DMS153 (cell line): ENCODE data around the gene AIRE.
"Not testable (repeated sequence)": the region's sequence is repeated elsewhere in the genome, so short reads cannot be mapped to it uniquely, and the experiment has no call there.

ENCODE experiments used
- DNase-seq: peaks from one replicate; lab custom pipeline; 2025; lab: John Stamatoyannopoulos, UW

AIRE gene

DNA sequence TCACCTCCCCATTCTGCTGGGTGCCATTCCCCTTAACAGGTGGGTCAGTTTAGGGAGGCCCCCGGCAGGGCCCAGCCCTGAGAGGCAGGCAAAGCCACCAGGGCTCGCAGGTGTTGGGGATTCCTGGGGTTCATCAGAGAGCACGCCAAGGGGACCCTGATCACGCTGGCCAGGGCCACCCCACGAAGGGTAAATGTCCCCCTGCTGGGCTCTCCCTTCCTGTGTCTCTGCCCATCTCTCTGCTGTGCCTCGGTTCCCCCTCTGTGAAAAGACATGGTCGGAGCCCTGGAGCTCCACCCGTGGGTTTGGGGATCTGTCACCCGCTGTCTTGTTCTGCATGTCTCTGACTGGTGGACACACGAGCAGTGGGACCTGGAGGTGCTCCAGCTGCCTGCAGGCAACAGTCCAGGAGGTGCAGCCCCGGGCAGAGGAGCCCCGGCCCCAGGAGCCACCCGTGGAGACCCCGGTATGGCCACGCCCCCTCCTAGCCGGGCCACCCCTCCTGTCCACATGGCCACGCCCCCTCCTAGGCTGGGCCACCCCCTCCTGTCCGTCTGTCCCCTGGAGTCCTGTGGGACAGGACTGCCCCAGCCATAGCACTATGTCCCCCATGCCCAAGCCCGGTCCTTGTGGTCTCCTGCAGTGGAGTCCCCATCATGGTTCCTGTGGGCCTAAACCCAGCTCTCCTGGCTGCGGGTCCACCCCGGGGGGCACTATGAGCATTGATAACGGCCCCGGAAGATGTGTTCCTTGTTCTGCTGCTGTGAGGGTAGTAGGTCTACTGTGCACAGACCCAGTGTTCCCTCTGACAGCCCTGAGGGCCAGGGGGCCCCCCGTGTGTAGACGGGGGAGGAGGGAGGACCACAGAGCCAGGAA is 6.5 kb downstream of the AIRE start:
- no peak for DNase-seq

DNA sequence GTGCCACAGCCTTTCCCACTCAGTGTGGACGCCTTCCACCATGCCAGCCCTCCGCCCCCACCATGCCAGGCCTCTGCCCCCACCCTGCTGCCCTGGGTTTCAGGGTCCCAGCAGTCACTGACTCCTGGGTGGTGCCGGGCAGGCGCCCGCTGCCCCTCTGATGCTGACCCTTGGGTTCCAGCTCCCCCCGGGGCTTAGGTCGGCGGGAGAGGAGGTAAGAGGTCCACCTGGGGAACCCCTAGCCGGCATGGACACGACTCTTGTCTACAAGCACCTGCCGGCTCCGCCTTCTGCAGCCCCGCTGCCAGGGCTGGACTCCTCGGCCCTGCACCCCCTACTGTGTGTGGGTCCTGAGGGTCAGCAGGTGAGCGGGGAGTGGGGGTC is 7.1 kb downstream of the AIRE start:
- no peak for DNase-seq

DNA sequence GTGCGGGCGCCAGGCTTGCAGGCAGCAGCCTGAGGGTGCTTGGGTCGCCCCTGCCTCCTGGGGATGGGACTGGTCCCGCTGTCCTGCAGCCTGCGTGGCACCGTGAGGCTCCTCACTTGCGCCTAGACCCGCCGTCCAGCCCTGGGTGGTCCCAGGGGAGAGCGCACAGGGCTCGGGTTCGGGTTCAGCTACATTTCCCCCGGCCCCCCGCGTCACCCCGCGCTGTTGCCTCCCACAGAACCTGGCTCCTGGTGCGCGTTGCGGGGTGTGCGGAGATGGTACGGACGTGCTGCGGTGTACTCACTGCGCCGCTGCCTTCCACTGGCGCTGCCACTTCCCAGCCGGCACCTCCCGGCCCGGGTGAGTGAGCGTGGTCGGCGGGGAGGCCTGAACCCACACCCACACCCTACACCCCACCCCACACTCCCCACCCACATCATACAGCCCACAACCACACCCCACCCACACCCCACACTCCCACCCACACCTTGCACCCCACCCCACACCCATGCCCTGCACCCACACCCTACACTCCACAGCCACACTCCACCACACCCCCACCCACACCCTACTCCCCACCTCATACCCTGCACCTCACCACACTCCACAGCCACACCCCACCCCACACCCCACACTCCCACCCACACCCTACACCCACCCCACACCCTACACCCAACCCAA is 8.0 kb downstream of the AIRE start:
- no peak for DNase-seq

DNA sequence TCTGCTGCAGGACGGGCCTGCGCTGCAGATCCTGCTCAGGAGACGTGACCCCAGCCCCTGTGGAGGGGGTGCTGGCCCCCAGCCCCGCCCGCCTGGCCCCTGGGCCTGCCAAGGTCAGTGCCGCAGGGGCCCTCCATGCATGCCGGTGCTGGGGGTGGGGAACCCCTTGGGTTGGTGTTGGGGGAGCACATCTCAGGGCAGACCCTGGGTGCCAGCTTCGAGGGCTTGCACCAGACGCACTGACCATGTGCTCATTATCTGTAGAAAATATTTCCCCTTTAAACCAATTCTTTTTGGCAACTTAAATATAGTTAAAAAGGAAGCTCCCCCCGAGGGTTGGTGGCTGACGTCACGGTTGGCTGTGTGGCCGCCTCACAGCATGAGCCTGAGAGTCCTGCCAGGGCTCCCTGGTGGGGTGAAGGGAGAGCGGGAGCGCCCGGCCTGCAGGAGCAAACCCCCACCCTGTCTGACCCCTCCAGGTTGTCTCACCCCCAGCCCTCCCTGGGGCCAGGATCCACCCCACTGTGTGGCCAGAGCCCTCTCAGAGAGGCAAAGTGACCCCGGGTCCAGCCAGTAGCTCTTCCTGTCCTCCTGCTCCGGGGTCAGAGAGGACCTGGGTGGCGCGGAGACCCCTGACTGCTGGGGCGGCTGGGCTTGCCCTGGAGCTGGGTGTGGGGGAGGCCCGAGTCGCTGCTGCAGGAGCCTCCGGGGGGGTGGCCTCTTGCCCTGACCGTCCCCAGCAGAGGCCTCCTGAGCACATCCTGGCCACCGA is 8.9 kb downstream of the AIRE start:
- no peak for DNase-seq

DNA sequence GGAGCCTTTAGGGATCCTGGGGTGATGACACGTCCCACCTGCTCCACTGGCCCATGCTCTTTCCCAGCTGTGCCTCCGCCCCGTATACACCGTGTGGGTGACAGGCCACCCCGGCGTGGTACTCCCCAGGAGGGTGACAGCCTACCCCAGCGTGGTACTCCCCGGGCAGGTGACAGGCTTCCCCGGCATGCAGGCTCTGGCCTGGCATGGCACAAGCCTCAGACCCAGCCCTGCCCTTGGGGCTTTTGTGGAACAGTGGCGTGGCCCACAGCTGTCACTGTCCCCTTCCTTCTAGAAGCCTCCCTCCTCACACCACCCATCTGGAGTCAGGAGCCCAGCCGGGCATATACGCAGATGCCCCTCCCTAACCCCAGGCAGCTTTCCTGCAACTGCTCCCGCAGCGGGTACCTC is 9.5 kb downstream of the AIRE start:
- DNase-seq = no peak

DNA sequence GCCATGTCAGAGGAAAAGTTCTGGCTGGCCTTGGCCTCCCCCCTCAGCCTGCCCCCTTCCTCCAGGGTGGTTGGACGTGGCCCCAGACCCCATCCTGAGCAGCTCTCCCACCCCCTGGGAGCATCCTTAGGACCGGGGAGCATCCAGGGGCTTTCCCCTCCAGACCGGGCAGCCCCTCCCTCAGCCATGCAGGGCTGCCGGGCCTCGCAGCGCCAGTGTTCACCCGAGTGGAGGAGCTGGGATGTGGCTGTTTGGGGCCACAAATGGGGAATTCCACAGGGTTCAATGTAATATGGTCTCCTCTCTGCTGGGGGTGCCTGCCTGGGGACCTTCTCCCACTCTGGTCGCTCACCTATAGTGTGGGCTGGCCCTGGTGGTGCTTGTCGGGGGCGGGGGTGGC is 10.0 kb downstream of the AIRE start:
- DNase-seq = no peak

DNA sequence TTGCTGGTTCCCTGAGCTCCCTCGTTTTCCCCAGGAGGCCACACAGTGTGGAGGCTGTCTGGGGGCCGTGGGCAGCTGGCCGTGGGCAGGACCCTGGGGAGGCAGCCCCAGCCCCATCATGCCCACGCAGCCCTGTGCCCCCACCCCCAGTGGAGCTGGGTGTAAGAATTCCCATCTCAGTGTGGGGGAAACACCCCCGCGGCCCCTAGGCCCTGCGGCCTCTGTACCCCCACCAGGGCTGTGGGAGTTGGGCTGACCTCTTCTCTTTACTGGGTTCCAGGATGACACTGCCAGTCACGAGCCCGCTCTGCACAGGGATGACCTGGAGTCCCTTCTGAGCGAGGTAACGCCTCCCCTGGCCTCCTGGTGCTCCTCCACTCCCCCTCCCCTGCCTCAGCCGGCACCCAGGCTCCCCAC is 10.4 kb downstream of the AIRE start:
- no peak for DNase-seq

DNA sequence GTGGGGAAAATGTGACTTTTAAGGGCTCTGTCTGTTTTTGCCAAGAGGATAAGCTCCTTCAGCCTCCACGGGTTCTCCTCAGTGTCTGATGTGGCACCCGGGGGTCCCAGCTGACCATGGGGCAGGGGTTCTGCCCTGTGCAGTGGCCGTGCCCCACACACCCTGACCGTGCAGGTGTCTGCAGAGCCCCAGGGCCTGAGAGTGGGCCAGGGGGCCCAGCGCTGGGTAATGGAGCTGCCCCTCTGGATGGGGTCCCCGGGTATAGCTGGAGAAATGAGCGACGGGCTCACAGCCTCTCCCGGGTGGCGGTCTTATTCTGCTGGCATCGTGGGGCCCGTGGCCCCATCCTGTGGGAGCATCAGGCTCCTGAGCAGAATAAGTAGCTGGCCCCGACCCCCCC is 11.2 kb downstream of the AIRE start:
- DNase-seq = no peak

DNA sequence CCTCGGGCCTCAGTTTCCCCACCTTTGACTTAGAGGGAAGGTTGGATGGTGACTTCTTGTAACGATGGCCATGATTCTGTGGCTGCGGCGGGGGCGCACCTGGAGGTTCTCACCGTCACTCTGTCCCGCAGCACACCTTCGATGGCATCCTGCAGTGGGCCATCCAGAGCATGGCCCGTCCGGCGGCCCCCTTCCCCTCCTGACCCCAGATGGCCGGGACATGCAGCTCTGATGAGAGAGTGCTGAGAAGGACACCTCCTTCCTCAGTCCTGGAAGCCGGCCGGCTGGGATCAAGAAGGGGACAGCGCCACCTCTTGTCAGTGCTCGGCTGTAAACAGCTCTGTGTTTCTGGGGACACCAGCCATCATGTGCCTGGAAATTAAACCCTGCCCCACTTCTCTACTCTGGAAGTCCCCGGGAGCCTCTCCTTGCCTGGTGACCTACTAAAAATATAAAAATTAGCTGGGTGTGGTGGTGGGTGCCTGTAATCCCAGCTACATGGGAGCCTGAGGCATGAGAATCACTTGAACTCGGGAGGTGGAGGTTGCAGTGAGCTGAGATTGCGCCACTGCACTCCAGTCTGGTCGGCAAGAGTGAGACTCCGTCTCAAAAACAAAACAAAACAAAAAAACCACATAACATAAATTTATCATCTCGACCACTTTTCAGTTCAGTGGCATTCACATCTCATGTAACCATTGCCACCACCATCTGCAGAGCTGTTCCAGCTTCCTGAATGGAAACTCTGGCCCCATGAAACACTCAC is 12.0 kb downstream of the AIRE start:
- peak; percentile 69 for DNase-seq

DNA sequence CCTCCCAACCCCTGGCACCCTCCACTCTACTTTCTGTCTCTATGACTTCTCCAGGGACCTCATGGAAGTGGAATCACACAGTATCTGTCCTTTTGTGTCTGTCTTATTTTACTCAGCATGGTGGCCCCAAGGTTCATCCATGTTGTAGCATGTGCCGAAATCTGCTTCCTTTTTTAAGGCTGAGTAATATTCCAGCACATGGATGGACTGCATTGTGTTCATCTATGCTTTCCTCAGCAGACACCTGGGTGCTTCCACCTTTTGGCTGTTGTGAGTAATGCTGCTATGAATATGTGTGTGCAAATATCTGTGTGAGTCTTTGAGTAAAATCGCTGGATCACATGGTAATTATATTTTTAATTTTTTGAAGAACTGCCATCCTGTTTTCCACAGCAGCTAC is 12.6 kb downstream of the AIRE start:
- no peak for DNase-seq

DNA sequence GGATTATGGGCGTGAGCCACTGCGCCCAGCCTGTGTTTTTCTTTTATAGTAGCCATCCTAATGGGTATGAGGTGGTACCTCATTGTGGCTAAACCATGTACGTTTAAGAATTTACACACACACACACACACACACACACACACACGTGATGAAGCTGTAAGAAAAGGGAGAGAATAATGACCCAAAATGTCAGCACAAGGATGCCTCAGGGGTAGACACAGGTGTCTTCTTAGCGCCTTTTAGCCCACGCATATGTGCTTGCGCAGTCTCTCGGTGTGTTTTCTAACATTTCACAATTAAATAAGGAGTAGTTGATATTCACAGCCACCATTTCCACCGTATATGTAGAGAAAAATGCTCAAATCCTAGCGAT is 13.4 kb downstream of the AIRE start:
- DNase-seq = no peak

DNA sequence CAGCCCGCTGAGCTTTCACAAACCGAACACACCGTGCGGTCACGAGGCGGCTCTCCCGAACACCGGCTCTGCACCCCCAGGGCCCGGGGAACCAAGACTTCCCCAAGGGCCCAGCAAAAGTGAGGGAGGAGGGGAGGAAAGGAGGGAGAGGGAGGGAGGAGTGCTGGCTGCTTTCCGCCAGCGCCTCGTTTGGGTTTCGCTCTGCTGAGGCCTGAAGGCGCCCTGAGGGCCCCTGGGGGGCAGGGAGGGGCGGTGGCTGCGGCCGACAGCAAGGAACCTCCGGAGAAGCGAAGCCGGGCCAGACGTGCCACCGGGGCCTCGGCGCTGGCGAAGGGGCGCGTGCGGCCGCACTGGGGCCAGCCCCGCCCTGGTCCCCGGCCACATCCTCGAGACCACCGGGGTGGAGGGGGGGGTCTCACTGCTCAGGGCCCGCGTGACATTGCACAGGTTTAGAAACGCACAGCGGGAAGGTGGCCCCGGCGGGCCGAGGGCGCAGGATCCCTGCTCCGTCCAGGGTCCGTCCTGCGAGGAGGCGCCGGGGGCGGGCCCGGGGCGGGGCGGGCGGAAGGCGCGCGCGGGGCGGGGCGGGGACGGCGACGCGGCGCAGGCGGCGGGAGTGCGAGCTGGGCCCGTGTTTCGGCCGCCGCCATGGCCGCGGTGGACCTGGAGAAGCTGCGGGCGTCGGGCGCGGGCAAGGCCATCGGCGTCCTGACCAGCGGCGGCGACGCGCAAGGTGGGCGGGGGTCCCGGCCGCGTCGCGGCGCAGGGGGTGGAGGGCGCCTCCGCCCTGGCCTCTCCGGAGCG is 14.0 kb downstream of the AIRE start, which contains the start of gene PFKL:
TSS of gene PFKL (plus strand) at position 596 of the 804 bp plus-strand sequence. CDS start at position 649, 53 bp downstream.
- no peak for DNase-seq

DNA sequence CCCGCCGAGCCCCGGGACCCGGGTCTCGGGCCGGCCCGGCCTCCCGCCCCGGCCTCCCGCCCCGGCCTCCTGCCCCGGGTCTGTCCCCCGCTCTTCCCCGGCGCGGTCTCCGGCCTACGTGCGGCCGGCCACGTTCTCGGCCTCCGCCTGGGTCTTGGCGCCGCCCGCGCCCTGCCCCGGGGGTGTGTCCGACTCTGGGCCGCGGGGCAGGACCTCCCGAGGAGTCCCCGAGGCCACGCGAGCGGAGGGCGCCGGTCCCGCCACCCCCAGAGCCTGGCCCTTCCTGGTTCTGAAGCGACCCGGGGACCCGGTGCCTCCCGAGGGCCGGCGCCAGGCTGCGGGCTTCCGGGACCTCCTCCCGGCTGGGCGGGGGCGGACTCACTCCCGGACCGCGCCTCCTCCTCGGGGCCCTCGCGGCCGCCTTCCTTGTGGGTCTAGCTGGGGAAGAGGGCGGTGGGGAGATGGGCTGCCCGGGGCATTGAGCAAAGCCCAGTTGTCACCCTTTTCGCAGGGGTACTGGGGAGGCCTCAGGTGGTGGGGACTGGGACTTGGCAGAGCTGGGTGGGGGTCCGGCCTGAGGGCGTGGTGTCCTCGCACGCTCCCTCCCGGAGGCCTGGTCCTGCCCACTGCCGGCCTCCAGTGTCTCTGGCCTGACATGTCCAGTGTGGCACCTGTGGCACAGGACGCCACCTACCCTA is 14.7 kb downstream of the AIRE start:
- DNase-seq = no peak

DNA sequence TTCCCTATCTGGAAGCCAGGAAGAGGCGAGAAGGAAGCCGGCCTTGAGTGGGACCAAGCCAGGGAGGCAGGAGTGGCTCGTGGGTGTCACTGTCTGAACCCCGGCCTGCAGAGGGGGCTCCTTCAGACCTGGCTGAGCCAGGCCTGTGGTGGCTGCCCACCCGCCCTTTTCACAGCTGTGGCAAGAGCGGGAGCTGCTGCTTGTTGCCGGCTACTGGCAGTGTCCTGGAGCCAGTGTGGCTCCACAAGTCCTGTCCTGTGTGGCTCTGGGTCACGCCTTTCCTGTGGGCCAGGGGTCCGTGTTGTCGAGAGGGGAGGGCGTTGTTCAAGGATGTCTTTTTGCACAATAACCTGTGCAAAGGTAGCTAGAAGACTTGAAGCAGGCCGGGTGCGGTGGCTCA is 15.5 kb downstream of the AIRE start:
- DNase-seq = no peak

DNA sequence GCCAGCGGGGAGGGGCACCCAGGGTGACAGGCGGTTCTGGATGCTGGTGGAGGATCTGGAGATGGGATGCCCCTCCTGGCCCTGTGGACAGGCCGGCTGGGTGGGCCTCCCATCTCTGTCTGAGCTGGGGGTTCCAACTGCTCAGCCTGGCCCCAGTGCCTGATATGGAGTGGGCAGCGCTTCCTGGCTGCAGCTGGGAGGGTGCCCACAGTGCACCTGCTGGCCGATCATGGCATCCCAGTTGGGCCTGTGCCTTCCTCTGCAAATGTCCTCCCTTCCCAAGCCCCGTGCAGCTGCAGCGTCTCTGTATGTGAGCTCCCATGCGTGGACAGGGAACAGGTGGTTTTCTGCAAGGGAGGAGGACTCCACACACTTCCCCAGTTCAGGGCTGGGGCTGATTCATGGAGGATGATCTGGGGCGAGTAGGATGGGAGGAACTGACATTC is 16.3 kb downstream of the AIRE start:
- DNase-seq = no peak

DNA sequence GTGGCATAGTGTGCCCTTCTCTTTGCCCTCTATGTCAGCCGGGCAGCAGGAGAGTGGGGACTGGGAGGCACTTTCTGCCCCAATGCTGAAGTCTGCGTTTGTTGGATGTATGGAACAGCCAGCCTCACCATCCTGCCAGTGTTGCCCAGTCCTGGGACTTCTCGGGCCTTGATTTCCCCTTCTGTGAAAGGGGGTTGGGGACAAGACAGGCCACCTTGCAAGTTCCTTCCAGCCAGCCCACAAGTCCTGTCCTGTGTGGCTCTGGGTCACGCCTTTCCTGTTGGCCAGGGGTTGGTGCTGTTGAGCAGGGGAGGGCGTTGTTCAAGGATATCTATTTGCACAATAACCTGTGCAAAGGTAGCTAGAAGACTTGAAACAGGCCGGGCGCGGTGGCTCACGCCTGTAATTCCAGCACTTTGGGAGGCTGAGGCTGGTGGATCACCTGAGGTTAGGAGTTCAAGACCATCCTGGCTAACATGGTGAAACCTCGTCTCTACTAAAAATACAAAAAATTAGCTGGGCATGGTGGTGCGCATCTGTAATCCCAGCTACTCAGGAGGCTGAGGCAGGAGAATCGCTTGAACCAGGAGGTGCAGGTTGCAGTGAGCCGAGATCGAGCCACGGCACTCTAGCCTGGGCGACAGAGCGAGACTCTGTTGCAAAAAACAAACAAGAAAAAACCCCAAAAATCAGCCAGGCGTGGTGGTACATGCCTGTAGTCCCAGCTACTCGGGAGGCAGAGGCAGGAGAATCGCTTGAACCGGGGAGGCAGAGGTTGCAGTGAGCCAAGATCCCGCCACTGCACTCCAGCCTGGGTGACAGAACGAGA is 17.1 kb downstream of the AIRE start:
- DNase-seq = not testable (repeated sequence)

DNA sequence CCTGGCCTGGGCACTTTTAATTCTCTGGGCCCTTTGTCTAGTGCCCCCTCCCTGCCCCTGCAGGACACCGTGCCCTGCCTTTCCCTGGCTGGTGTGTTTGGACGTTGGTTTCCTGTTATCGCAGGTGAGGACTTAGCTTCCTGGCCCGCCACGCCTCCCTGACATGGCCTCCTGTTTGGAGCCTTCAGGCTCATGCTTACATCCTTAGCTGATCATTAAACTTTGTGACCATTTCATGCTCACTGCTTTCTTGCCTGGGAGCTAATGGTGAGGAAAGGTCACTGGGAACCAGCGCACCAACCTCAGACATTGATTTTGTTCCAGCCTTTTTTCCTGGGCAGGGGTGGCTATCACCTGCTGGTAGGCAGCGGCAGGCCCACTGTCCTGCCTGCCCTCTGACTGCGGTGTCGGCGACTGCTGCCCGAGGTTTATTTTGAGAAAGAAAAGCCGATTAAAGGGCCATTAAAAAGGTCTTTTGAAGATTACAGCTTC is 17.9 kb downstream of the AIRE start:
- no peak for DNase-seq

DNA sequence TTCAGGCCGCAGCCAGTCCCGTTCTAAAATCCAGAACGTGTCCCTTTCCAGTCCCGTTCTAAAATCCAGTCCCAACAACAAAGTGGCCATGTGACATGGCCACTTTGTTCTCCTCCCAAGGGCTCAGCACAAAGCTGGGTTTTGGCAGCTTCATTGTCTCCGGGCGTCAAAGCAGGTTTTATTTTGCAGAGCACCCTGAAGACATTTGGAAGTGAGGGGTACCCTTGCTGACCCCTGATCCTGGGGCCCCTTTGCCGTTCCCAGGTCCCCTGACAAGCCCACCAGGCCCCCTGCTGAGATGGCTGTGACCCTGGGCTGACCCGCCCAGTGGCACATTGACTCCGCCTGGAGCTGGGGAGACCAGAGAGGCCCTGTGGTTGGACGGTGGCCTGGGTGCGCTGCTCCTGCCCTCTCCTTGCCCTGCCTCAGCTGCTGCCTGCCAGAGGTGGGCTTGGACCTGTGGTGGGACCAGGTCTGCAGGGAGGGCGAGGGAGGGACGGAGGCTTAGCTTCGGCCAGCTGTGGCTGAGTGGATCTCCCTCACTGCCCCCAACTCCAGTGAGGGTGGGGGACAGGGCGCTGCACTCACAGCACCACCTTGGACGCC is 18.4 kb downstream of the AIRE start:
- no peak for DNase-seq

DNA sequence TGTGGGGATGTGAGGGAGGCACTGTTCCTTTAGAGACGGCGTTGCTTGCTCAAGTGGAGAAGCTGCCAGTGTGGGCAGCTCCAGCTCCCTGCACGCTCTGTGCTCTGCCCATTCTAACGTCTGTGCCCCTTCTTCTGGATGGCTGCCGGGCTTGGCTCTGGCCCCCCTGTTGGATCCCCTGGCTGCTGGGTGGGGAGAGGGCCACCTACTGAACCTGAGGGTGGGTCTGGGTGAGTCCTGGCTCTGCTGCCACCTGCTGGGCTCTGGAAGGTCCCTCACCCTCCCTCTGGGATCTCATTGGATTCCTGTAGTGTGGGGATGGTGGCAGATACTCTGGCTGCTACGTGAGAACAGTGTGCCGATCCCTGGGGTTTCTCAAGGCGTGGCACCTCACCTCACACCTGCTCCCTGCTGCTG is 19.2 kb downstream of the AIRE start:
- no peak for DNase-seq
